ENCODE results near the gene PDE6A.

DNA sequence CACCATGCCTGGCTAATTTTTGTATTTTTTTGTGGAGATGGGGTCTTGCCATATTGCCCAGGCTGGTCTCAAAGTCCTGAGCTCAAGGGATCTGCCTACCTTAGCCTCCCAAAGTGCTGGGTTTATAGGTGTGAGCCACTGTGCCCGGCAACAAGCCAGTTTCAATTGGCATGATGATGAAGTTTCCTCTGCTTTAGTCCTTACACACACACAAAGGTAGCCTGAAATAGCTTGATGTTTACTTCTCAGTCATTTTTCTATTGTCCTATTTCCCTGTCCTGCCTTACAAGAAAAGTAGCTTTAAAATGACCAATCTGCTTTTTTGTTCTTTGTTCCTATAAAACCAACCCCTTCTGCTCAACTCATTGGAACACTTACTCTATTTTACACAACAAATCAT is 33.6 kb downstream of the PDE6A start:
- TF ChIP-seq EZH2 (IDR thresholded peaks at IDR 0.05; ENCODE audit: insufficient read depth, poor library complexity, severe bottlenecking) (no peak), EZH2phosphoT487 (IDR thresholded peaks at IDR 0.05; ENCODE audit: insufficient read depth, low read depth) (no peak)
